GM19467 (cell line): Measurements from ENCODE around the gene BAZ1B.
"Not testable (repeated sequence)": the region's sequence is repeated elsewhere in the genome, so short reads cannot be mapped to it uniquely, and the experiment has no call there.

Experiments
- ATAC-seq: cut with Tn5 transposase; IDR thresholded peaks from one replicate; pipeline ENCODE4 v1.9.1; 2021; ENCODE audit warnings: mild to moderate bottlenecking, moderate library complexity; ENCODE audit not compliant: unreplicated experiment

Gene BAZ1B

DNA sequence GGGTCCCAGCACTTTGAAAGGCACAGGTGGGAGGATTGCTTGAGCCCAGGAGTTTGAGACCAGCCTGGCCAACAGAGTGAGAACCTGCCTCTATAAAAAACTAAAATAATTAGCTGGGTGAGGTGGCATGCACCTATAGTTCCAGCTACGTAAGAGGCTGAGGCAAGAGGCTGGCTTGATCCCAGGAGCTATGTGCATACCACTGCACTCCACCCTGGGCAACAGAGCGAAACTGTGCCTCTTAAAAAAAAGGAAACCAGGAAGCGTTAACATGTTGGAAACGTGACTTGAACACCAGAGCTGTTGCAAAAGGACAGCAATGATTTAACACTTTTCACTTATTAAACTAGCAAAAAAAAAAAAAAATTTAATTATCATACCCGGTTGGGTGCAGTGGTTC is 12.6 kb downstream of the BAZ1B start:
- no peak for ATAC-seq

DNA sequence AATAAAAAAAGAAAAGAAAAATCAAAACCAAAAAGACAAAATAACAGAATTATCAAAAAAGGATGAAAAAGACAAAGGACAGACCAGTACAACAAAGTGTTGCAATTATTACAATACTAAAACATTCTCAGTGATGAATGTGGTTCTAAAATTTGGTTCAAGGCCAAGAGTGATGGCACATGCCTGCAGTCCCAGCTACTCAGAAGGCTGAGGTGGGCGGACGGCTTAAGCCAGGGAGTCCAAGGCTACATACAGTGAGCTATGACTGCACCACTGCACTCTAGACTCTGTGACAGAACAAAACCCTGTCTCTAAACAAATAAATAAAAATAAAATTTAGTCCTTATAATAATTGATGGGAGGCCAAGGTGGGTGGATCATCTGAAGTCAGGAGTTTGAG is 14.5 kb downstream of the BAZ1B start:
- ATAC-seq: no peak

DNA sequence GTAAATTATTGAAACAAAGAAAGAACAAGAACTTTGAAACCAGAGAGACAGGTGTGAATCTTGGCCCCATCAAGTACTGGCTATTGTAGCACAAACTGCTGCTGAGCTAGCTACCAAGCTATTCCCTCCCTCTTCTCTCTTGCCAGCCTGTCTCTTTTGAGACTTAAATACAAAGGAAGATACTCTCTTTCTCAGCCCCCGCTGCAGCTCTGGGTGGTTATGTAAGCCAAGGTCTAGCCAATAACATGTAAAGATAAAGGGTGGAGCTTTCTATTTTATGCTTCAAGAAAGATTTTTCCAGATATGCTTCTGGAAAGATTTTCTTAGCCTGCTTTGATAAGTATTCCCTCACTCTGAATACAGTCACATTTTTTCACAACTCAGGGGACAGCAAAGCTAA is 17.2 kb downstream of the BAZ1B start:
- ATAC-seq: no peak

DNA sequence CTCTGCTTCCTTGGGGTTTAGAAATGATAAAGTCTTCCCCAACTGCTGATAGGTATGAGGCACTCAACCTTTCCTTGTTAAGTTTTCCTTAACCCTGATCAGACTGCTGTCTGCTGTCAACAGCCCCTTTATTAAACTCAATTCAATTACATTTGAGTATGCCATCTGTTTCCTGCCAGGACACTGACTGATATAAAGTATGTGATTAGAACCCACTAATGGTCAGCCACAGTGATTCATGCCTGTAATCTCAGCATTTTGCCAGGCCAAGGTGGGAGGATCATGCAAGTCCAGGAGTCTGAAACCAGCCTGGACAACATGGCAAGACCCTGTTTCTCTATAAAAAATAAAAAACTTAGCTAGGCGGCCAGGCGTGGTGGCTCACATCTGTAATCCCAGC is 18.1 kb downstream of the BAZ1B start:
- ATAC-seq: no peak

DNA sequence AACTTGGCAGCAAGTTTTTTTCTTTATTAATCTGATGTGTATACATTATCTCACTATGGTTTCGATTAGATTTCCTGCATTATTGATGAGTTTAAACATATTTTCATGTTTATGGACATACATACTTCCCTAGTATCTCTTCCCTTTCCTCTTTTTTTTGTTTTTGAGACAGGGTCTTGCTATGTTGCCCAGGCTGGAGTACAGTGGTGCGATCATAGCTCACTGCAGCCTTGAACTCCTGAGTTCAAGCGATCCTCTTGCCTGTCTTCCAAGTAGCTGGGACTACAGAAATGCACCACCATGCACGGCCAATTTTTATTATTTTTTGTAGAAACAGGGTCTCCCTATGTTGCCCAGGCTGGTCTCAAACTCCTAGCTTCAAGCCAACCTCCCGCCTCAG is 18.9 kb downstream of the BAZ1B start:
- no peak for ATAC-seq

DNA sequence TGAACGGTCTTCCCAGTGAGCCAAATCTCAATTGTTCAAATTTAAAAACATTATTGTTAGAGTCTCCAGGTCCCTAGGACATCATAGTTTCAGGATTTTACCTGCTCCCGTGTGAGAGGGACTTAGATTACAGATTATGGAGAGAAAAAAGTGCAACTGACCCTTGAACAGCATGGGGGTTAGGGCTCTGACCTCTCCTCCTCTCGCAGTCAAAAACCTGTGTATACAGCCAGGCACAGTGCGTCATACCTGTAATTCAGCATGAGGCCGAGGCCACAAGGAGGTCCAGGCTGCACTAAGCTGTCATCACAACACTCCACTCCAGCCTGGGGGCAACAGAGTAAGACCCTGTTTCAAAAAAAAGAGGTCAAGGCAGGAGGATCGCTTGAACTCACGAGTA is 25.5 kb downstream of the BAZ1B start:
- ATAC-seq: no peak

DNA sequence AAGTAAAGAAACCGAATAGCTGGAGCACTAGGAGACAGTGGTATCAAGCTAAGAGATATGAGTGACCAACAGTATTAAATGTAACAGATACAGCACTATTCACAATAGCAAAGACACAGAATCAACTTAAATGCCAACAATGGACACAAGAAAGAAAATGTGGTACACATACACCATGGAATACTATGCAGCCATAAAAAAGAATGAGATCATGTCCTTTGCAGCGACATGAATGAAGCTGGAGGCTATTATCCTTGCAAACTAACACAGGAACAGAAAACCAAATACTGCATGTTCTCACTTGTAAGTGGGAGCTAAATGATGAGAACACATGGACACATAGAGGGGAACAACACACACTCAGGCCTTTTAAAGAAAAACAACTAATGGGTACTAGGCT is 26.6 kb downstream of the BAZ1B start:
- not testable (repeated sequence) for ATAC-seq

DNA sequence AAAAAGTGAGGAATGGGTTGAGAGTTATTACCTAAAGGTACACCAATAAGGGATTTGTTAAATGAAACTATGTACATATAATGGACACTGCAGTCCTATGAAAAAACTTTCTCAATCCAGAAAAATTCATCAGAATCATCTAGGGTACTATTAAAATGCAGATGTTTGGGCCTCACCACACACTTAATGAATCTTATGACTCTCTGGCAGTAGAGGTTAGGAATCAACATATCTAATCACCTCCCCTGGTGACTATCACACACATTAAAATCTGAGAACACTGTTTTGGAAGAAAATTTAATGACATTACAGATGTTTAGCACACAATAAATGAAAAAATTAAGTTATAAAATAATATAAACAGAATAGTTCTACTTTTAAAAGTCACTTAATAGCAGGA is 32.1 kb downstream of the BAZ1B start:
- no peak for ATAC-seq

DNA sequence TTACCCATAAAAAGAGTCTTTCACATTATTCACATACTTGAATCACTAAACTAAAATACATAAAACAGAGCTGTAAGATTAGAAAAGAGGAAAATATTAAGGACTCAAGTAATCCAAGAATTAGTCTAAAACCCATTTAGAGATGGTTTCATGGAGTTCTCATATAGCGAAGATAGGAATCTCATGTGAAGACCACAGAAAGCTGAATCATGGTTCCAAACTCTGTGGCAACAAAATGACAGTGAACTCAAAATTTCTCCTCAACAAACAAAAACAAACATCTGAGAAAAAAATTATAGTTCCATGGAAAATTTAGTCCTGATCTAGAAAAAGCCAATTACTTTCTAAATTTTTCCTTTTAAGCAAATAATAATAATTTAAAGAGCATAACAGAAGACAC is 34.6 kb downstream of the BAZ1B start:
- ATAC-seq: no peak

DNA sequence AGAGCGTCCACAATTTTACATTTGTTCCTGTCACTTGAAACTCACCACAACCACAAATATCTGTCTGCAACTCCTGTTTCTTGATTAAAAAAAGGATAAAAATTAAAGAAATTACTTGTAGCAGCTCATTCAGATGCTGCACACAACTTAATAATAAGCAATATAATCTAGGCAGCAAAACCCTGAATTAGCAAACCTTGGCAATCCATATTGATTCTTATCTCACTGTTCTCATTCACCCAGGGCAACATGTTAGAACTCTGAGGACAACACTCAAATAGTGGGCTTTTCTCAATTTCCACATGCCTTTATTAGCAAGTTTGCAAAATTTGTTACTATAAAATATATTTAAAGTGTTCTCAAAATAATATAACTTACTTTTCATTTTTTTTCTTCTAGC is 38.9 kb downstream of the BAZ1B start:
- ATAC-seq: no peak

DNA sequence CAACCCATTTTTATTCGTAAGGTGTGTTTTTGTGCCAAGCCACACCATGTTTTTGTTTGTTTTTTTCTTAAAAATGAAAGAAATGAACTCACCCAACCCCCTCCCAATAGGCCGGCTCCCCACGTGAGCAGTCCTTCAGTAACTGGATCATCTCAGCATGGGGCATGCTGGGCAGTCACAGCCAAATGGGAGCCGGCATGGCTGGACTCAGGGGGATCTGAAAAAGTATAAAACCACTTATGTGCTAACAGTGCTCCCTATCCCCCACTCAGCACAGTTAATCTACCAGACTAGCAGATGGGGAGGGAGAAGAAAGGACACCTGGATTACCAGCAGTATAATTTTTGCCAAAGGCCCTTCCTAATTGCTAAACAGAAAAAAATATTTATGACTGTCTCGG is 39.3 kb downstream of the BAZ1B start:
- no peak for ATAC-seq

DNA sequence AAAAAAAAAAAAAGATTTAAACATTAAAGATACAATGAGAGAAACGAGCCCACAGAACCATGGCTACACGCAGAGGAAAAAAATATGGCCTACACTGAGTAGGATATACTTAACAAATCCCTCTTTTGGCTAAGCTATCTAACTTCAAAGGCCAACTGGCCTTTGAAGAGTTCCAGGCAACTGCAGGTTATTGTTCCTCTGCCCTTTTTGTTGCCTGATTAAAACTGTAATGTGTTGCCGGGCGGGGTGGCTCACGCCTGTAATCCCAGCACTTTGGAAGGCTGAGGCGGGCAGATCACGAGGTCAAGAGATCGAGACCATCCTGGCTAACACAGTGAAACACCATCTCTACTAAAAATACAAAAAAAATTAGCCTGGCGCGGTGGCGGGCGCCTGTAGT is 40.6 kb downstream of the BAZ1B start:
- ATAC-seq: not testable (repeated sequence)

DNA sequence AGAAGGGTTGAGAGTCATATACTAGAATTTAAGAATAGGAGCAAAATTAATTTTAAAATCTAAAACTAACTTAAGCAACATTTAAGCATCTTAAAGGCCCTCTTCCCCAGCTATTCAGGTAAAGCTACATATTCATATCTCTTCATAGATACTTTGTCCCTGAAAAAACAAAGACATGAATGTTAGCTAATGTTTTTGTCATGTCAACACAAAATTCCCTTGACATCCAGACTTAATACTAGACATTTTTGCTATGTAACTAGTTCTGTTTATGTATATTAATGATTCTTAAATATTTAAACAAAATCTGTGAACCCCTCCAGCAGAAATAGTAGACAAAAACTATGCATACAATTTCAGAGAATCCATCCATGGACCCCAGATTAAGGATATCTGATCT is 43.5 kb downstream of the BAZ1B start:
- ATAC-seq: no peak

DNA sequence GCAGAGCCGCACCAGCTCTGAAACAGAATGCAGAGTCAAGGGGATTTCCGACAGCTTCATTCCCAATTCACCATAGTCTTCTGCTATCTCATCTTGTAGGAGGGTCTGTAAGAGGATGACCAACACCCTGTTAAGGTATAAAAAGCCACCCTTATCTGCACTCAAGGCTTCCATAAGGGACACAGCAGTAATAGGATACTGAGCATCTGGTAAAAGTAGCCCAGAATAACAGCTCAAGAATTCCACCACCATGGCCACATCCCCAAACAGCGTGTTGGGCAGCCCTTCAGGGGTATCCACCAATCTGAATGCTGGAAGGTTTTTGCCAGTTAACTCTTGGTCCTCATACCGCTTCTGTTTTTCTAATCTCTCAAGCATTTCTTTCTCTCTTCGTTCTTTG is 44.7 kb downstream of the BAZ1B start:
- no peak for ATAC-seq

DNA sequence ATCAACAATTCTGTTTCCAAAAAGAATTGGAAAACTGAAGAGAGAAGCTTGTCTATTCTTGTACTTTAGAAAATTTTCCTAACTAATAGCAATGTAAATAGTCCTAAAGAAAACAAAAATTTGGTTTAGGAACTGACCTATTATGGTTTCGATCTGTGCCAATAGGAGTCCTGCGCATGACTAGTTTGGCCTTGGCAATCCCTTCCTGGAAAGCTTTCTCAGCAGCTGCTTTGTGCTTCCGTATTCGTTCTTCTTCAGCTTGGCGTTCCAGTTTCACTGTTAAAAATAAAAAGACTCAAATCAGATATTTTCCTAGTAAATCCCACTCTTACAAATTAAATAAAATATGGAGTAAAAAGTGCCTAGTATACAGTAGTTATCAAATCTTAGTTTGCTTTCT is 51.9 kb downstream of the BAZ1B start:
- no peak for ATAC-seq

DNA sequence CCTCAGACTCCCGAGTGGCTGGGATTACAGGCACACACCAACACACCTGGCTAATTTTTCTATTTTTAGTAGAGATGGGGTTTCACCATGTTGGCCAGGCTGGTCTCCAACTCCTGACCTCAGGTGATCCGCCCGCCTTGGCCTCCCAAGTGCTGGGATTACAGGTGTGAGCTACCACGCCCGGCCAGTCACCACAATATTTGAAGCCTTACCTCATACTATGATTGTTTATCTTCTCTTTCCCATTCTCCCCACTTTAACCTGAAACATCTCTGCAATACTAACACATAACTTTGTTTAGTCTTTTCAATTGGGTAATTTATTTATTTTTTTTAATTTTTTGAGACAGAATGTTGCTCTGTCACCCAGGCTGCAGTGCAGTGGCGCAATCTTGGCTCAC is 55.0 kb downstream of the BAZ1B start:
- not testable (repeated sequence) for ATAC-seq

DNA sequence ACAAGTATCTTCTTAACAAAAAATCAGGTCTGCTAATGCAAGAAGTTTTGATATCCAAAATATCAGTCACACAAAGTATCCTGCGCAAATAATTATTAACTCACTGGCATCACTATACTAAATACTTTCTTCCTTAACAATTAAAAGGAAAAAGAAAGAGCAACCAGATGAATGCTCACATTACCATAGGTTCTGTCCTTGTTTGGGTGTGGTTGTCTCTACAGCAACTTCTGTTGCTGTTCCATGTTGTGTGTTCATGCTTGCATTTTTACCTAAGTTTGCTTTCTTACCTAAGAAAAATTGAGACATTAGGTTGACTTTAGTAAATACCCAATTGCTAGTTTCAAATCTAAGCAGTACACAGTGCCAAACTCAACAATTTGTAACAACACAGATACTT is 56.0 kb downstream of the BAZ1B start:
- ATAC-seq: no peak

DNA sequence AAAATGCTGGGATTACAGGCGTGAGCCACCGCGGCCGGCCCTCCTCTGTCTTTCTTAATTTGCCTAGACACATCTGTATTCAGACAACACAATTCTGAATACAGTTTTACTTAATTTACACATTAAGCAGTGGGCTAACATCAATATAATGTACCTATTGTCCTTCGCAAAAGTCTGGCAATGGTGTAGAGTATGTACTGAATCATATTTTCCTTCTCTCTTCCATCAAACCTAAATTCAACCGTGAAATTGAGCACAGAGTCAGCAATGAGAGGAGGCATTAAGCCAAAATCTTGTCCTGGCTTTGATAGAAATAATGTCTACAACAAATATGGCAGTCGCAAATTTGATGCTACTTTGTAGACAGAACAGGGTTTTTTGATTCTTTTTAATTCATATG is 58.1 kb downstream of the BAZ1B start:
- no peak for ATAC-seq

DNA sequence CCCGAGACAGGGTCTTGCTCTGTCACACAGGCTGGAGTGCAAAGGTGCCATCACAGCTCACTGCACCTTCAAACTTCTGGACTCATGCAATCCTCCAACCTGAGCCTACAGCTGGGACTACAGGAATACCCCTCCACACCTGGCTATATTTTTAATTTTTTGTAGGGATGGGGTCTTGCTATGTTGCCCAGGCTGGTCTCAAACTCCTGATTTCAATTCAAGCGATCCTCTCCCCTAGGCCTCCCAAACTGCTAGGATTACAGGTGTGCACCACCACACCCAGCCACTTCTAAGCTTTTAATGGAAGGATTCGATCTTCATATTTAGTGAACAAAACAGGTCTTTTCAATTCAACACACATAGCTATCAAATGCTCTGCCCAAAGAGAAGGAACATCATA is 58.8 kb downstream of the BAZ1B start:
- ATAC-seq: no peak

DNA sequence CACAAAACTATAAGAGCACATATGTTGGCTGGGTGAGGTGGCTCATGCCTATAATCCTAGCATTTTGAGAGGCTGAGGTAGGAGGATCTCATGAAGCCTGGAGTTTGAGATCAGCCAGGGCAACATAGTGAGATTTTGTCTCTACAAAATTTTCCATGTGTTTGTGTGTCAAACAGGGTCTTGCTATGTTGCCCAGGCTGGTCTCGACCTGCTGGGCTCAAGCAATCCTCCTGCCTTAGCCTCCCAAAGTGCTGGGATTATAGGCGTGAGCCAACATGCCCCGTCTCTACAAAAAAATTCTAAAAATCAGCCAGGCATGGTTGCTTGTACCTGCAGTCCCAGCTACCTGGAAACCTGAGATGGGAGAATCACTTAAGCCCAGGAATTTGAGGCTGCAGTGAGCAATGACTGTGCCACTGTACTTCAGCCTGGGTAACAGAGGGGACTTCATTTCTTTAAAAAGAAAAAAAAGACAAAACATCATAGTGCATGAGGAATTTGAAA is 60.3 kb downstream of the BAZ1B start:
- no peak for ATAC-seq

DNA sequence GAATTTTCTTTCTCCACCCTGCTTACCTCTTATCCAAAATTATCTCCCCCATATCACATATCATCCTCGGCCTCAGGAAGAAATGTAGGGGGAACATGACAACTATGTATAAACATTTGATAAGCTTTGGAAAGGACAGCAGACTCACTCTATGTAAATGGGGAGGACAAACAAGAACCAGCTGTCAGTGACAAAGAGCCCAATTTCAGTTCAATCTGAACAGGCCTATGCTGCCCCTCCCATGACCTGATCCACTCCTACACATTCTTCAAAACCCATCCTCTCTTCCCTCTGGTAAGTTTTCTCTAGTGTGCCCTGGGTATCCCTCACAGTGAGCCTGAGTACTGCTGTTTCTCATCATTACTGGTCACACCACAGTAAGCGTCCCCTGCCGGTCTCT is 67.7 kb downstream of the BAZ1B start:
- no peak for ATAC-seq

DNA sequence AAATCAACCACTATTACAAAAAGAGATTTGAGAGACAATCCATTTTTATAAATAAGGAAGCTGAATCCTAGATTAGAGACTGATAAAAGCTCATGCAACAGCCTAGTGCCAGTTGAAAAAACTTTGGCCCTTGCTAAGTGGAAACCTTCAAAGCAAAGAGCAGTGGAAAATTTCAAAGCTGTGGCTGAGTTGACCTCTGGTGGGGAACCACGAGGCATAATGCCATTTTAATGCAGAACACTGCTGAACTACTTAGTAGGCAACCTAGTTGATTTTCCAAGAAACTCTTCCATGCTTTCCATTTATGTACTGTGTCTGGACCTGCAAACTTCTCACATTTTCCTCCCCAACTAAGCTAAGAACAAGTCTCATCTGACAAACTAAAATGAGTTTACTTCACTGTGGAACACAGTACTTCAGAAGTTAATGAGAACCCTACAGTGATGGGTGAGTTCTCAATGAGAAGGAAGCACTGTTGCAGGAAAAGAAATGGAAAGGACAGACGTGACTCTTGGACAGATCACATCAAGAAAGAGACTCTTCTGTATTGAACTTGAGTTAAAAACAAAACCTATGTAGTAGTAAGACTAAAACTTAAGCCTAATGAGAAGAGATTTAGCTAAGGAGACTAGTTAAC is 69.0 kb downstream of the BAZ1B start:
- ATAC-seq: no peak

DNA sequence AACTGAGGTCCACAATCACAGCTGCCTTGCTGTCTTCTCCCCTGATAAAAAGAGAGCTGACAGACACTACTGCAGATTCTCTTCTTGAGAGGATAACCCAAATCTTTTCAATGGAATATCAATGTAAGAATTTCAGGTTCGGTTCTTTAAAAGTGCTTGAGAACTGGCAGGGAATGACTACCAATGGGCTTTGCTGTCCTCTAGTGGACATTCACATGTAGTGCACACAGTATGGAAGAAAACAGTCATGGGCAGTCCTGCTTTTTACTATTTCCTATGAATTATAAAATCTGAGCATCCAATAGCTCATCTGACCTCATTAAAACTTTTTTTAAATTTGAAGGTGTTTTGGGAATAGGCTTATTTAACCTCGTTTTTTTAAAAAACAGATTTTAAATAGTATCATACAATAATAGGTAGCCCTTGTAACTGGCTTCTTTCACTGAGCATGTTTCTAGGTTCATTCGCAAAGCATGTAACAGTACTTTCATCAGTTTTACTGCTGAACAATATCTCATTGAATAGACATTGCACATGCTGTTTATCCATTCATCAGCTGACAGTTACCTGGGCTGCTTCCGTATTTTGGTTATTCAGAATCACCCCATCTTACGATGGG is 70.2 kb downstream of the BAZ1B start:
- ATAC-seq: no peak
